HG03060 (cell line): ENCODE measurements around the gene CARD10.

Experiments
- ATAC-seq: cut with Tn5 transposase; IDR thresholded peaks from one replicate; pipeline ENCODE4 v1.9.1; 2021; ENCODE audit warnings: low read depth, moderate number of reproducible peaks; ENCODE audit not compliant: unreplicated experiment

The CARD10 gene

DNA sequence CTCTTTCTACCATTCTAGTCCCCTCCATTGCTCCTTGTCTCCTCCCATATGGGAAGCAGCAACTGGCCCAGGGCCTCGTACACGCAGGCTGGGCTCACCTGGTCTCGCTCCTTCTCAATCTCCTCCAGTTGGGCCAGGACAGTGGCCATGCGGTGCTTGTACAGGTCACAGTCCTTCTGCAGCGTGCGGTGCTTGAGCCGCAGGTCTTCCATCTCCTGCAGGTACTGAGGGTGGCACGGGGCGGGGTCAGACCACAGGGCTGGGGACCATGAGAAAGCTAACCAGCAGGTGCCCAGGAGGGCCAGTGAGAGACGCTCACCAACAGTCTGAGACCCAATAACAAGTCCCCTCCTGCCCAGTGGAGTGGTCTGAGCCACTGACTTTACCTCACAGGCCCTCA is 11.5 kb downstream of the CARD10 start:
- no peak for ATAC-seq

DNA sequence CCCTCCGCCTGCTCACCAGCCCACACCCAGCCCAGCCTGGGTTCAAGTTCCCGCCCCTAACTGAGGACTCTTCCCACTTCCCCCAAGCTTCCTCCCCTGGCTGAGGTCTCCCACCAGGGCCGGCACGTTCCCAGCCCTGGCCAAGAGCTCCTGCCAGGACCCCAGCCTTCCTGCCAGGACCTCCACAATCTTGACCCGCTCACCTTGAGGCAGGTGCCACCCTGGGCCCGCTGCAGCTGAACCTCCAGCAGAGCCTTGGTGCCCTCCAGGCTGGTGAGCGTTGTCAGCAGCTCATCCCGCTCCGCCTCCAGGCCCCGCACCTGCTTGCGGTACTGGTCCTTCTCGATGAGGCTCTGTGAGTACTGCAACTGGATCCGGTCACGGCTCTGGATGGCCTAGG is 13.2 kb downstream of the CARD10 start:
- ATAC-seq: no peak

DNA sequence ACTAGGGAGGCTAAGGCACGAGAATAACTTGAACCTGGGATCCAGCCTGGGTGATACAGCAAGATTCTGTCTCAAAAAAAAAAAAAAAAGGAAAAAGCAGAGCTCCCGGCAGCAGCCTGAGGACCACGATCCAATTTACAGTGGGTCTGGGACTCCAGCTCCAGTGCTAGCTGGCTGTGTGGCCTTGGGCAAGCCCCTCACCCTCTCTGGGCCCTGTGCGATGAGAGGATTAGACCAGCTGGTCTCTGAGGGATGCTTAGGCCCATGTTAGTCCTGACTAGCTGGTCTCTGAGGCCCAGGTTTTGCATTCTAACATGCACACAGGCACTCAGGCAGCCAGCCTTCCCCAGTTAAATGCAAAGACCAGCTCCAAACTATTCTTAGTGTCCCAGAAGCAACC is 13.7 kb downstream of the CARD10 start:
- no peak for ATAC-seq

DNA sequence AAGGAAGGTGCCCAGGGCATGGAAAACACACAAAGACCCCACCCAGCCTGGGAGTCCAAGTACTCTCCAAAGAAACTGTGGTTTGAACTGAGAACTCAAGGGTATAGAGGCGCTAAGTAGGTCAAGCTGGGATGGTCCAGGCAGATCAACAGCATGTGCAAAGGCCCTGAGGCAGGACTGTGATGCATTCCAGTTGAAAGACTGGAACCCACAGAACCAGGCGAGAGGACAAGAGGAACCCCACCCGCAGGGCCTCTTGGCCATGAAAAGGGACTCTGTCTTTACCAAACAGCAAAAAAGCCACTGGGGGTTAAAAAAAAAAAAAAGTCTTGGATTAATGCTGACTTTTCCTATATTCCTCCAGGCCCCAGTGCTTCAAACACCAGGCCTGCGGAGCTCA is 14.3 kb downstream of the CARD10 start:
- no peak for ATAC-seq

DNA sequence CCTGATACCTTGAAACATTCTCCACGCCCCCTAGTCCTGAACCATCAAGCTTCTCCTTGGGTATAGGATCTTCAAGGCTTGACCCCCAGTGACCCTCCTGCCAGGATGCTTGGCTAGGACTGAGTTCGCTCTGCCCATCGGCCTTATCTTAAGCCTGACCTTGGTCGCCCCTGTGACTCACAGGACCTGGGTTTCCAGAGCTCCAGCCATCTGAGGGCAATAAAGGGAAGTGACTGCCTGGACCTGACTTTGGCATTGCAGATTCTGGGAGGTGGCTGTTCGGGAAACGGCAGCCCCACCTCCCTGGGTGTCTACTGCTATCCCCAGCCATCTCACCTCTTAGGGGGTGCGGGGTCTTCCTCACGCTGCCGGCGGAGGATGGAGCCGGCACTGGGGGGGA is 15.4 kb downstream of the CARD10 start:
- ATAC-seq: no peak

DNA sequence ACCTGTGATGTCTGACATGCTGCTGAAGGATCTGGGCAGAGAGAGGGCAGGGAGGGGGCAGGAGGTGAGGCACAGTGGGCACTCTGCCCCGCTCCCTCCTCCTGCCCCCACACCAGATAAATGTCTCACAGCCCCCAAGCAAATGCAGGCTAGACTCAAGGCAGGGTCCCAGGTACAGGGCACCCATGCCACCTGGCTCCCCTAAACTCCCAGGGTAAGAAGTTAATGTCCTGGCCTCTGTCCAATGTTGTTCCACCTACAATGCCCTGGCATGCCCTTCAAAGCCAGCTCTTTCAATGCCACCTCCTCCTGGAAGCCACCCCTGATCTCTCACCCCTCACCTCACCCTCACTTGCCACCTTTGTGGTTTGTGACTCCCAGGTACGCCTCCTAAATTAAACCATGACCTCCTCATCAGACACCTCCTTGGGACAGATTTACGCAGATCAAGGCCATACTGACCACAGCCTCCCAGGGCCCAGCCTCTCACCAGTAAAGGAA is 16.0 kb downstream of the CARD10 start:
- no peak for ATAC-seq

DNA sequence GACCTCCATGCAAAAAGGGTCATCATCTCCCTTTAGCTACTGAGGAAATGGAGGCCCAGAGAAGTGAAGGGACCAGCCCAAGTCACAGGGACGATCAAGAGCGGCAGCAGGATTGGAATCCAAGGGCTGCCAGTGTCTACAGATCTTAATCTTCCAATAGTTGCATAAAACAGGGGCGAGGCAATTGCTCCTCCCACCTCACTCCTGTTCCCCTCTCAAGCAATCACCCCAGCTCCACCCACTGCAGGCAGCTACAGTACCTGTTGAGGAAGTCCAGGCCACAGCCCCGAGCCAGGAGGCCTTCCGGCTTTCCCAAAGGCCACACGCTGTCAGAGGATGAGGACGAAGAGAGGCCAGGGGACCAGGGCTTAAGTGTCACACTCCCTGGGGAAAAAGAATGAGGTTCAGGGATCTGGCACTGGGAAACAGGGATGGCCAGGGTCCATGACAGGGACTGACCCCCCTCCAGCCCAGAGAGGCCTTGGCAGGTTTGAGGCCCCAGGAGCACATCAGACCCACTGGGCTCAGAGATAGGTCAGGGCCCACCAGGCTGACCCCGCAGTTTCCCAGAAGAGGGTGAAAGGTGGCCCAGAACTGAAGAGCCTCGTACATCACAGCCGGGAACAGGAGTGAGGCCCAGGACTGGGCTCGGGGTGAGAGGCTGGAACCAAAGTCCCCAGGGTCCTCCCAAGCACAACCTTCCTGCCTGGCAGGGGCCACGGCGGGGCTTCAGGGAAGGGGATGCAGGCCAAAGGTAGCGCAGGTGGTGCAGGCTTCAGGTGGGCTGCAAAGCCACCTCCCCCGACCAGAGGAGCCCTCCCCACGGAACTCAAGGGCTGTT is 16.7 kb downstream of the CARD10 start:
- ATAC-seq: no peak

DNA sequence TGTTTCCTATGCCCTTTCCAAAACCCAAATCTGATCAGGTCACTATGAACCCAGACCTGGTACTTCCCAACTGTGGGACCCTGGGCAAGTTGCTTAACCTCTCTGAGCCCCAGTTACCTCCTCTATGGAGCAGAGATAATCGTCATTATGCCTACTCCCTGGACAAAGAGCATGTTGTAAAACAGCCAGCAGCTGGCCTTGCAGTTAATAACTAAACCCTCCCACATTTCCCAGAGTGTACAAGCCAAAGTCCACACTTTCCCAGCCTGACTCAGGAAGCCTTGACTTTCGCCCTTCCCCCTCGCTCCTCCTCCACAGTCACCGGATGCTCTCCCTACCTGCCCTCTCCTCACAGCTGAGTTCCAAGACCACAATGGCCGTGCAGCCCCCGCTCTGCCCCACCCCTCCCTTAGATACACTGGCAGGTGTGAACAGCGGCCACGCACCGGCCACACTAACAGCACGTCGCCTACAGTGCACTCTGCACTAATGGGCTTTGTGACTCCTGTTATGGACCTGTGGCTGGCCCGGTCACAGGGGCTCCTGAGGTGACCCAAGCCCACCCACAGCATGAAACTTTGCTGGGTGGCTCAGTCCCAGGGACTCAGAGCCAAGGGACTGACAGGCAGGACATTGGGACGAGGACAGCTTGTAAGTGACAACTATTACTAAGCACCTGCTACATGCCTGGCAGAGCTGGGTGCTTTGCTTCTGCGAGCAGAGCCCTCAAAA is 17.4 kb downstream of the CARD10 start:
- ATAC-seq: no peak

DNA sequence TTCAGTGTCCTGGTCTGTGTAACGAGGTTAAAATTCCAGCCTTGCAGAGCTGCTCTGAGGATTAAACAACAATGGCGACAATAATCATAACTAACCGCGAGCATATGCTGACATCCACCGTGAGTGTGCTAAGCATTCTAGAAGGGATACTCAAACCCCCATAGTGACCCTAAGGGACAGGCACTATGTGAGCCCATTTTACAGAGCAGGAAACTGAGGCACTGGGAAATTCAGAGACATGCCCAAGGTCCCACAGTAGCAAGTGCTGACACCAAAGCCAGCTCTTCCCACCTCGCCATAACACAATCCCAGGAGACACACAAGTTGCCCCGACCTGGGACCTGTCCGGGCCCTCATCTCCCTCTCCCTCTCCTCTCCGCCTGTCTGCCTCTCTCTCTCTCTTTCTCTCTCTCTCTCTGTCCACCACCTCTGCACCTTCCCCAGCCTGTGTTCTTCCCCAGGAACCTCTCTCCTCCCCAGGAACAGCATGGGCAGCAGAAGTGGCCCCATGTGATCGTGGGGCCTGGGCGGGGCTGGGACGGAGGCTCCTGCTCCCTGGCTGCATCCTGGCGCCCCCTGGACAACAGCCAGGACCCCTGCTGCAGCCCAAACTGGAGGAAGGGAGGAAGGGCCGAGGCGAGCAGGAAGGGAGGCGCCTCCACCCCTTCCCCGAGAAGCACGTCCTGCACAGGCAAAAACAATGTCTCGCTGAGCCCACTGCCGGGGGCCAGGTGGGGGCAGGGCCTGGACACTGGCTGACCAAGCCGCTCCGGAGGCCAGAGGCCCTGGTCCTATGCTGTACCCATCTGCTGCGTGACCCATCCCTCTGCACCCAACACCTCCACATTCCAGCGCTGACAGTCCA is 18.2 kb downstream of the CARD10 start:
- no peak for ATAC-seq

DNA sequence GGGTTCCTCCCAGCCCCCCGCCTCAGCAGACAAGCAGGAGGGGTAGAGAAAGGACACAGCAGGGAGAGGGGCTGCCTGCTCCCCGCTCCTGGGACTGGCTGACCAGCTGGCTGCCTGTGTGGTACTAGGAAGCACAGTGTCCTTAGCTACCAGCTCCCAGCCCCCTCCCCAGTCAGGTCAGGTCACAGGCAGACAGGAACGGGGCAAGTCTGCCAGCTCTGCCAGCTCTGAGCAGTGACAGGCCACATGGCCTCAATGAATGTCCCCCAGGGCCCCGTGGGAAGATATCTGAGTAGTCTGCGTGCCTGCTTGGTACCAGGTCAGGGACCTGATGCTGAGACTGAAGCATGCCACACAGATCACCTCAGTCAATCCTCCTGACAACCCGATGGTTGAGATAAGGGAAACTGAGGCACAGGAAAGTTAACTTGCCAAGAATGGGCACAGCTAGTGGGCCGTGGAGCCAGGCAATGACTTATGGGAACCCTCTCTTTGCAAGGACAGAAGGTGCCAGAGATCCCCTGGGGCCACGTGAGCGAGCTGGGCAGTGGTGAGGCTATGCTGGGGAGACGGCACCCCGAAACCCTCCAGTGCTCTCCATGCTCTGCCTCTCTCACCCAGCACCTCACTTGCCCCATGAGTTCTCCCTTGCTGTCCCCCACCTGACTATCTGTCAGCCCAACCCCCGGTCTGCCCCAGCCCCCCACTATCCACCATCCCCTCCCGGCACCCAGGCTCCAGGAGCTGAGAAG is 19.2 kb downstream of the CARD10 start:
- no peak for ATAC-seq

DNA sequence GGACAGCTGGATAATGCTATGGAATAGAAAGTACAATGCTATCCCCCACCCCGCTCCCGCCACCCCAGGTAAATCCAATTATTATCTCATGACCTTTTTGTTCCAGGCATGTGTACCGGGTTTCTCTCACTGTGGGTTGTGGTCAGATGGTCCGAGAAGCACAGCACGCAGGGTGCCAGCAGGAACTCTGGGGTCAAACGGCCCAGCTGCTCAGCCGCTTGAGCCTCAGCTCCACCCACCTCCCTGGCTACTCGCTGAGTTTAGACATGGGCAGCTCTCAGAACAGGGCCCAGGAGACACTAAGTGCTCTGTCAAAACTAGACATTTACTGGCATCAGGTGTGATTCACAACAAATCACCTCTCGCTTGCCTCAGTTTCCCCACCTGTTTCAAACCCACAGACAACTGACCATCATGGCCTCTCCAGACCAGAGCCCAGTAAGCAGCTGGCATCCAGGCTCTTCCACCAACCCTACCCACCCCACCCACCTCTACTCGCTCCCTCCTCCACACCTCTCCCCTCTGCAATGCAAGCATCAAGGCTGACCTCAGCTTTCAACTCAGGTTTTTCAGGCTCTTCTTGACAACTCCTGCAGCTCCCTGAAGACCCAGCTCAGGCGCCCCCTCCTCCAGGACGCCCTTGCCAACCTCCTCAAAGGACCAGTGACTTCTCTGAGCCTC is 20.0 kb downstream of the CARD10 start:
- no peak for ATAC-seq

DNA sequence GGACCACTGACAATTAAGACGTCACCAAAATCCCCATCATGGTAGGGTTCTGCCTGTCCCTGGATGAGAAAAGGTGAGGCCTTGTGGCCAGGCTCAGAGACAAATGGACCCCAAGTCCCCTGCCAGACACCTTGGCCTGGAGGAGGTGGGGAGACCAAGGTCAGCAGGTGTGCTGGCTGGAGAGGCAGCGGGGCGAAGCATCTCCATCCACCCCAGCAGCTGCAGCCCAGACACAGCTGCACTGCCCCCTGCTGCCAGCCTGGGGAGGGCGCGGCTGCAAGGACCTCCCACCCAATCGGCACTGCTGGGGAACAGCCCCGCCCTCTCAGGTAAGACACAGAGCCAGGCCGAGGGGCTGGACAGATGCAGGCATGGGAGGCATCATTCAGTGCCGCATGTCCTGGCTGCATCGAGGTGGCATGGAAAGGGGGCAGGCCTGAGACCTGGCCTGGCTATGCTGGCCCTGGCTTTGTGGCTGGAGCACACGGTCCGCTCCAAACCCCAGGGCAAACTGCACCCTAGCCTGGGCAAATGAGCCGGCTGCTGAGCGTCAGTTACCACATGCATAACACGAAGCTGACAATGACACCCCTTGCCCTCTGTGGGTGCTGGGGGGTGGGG is 20.8 kb downstream of the CARD10 start:
- ATAC-seq: no peak

DNA sequence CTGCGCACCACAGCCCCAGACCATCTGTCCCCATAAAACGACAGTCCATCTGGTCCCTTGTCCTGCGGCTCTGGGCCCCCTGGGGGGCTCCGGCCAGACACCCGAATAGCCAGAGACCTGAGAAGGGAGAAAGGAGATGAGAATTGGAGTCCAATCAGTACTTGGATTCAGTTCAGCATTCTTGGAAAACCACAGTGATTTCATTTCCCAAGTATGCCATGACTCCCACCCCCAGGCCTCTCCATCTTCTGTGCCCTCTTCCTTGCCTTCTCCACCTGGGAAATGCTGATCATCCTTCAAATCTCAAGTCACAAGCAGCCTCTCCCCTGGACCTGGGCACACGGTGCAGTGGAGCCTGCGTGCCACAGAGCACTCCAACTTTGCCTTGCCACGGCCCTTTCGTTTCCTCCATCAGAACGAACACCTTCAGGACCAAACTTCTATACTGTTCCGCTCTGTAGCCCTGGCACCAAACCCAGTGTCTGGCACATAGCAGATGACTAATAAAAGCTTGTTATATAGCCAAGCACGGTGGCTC is 22.1 kb downstream of the CARD10 start:
- no peak for ATAC-seq

DNA sequence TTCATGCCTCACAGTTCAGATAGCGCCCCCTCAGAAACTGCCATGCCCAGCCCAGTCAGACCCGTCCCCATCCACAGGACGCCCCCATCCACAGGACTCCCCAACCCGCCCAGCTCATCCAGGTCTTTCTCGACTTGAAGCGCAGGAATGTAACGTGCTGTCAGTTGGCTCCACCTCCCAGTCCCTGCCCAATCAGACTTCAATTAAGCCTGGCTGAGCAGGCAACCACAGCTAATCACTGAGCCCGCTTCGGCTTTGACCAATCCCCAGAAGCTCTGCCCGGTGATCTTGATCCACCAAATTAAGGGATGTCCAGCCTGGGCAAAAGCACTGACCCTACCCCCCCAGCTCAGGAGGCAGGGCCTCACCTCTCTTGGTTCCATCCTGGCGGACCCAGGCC is 22.6 kb downstream of the CARD10 start:
- ATAC-seq: no peak

DNA sequence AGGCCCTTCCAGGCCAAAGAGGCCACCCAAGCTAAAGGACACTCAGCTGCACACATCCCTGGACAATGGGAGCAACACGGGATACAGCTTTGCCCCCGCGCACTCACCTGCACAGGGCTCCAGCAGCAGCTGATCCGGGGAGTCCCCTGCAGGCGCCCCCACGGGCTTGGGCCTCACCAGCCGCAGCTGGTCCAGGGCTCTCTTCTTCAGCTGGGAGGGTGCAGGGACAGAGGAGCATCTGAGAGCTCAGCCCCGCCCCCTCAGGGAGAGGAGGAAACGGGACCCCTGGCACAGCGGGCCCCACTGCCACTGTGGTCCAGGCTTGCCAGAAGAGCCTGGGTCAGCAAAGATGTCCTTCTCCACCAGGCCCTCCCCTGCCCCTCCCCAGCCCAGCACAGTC is 25.2 kb downstream of the CARD10 start:
- ATAC-seq: no peak

DNA sequence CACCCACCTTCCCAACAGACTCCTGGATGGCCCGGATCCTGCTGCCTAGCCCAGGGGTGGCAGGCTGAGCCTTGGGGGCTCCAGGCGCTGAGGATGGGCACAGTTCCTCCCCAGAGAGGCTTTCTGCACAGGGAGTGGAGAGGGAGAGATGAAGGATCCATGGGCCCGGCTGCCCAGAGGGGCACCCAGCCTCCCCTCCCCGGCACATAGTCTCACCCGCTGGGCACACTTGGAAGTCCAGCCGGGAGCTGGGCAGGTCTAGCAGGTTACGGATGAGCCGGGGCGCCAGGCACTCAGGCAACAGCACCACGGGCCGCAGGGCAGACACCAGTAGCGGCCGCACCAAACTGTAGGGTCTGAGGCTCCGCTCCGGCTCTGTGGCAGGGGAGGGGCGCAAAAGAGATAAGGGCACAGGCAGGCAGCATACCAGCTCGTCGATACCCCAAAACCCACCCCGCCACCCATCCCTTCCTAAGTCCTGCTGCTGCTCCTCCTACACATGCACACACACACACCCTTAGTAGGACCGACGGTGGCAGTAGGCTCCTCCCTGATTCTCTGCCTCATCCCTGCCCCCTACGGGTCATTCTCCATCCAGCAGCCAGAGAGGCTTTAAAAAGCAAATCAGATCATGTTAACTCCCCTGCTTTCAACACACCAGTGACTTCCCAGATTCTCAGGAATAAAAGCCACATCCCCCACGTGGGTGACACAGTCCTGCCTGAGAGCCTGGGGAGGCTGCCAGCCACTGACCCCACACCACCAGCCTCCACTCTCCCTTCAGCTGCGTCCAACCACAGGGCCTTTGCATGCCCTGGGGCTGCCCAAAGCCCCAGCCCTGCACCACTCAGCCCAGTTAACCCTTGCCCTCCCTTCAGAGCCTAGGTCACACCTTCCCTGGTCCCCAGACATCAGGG is 26.5 kb downstream of the CARD10 start:
- no peak for ATAC-seq

DNA sequence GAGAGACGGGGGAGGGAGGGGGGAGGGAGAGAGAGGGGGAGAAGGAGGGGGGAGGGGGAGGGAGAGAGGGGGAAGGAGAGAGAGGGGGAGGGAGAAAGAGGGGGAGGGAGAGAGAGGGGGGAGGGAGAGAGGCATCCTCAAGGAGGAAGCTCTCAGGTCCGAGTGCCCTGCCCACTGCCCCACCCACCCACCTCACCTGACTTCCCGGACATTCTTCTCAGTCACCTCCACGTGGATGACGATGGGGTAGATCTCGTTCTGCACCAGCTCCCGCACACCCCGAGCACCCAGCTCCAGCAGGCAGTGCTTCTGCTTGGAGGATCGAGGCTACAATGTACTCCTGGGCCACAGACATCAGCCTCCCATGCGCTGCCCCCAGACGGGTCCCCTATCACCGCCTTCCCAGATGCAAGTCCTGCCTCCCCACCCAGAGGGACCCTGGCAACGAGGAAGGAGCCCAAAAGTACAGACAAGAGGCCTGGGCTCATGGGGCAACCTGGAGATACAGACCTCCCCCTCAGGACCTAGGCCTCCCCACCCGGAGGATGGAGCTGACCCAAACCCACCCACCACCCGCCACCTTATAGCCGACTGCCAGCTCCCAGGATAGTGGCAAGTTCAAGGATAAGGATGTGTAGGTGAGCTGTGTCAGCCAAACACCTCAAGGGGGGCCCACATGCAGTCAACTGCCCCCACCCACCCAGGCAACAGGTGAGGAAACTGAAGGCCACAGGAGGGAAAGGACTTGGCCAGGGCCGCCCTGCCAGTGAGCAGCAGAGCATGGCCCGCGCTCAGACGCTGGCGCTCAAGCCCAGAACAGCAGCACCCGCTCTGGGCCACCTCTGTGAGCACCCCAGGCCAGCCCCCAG is 27.4 kb downstream of the CARD10 start:
- ATAC-seq: no peak
